Kasumi-1 (cell line): ENCODE data around the gene ARHGEF9.

Experiments used
- DNase-seq, 2 experiments: peaks; one replicate each; lab custom pipeline; 2025; lab: John Stamatoyannopoulos, UW

The ARHGEF9 gene

DNA sequence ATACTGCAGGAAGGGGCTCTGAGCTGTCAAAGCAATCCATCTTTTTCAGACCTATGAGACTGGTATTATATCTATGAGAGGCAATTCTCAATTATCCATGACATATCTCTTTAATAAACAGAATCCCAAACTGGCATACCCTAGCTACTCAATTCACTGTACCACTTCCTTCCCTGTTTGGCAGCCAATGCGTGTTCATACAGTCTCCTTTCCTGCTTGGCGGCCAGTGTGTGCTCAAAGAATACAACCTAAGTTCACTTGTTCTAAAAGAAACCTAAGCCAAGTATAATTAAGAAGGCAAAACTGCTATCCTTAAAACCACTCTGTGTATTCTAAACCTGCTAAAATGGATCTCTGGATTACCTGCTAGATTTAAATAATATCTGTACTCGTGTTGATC, 38.3 kb downstream of the ARHGEF9 start:
- peak; percentile 35 to 51 for DNase-seq

DNA sequence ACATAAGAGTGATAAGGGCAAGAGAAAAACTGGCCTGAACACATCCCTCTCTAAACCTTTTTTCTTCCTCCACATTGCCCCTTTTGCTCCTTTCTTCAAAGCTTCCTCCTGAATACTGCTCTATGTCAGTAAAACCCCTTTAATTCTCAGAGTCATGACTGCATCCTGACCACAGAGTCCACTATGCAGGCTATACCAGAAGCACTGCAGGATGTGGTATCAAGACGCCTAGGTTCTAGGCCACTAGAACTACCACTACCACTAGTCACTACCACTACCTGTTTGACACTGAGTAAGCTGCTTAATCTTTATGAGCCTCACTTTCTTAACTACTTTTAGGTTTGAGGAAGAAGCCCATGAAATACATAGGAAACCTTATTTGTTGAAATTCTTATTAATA, 38.7 kb downstream of the ARHGEF9 start:
- DNase-seq: peak; percentile 2 to 9

DNA sequence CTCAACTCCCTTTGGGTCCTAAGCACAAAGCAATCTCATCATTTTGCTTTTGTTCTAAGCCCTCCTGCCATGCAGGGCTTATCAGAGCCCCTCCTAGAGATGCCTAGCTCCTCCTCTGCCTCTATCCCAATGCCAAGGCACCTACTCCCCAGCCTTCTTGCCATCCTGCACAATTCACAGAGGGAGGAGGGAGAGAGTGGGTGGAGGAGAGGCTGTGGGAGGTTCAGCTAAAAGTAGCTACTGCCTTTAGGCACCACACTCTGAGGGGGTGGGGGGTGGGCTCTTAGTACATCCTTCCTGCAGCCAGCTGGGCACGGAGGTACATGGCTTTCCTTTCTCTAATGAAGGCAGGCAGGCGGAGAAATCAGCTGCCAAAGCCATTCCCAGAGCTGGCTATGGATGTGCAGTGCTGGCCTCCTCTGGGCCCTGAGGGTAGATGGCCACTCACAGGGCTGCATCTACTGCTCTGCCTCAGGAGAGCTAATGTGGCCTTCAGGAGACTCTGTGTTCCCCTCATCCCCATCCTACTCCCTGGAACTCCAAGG, 40.1 kb downstream of the ARHGEF9 start:
- DNase-seq: no peak

DNA sequence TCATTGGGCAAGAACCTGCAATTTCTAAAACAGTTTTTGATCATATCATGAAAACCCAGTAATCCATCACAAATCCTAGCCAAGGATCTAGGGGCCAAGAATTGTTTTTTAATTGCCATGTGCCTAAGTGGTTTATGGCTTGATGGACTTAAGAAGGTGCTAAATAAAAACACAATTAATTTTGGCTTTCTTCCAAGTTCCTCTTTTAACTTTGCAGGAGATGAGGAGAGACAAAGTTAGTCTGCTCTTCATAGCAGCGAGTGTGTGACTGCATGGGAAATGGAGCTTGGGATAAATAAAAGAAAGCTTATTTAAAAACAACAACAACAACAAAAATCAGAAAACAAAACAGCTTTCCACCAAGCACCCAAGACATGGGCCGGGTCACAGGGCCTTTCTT, 41.4 kb downstream of the ARHGEF9 start:
- DNase-seq: peak; percentile 1 to 13

DNA sequence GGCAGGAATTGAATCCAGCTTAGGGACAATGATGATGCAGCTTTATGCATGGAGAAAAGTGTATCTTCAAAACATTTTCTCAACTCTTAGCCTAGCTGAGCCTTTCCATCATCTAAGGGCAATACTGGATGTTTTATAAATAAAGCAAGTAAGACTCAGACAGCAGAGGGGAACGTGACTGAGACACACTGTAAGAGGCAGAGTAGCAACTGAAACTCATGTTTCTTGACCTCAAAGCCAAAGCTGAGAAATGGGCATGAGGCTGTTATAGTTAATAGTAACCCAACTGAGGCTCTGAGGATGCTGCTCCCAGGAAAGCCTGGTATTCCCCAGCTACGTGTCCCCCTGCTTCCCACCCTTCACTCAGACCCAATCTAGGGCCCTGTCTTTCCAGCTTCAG, 44.6 kb downstream of the ARHGEF9 start:
- no peak for DNase-seq

DNA sequence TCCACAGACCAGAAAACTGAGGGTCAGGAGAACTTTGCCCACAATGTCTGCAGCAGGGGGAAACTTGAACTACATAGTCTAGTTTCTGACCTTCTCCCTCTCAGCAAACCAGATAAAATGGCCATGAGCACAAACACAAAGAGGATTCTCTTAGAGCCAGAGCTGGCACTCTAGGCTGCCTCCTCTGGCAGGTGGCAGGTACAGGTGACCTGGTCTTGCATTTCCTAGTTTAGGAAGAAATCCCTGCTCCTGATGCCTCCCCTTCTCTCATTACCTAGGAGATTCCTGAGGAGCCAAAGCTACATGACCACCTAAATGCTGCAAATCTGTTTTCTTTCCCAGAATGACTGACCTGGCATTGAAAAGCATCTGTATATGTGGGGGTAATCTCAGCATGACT, 45.1 kb downstream of the ARHGEF9 start:
- DNase-seq: no peak

DNA sequence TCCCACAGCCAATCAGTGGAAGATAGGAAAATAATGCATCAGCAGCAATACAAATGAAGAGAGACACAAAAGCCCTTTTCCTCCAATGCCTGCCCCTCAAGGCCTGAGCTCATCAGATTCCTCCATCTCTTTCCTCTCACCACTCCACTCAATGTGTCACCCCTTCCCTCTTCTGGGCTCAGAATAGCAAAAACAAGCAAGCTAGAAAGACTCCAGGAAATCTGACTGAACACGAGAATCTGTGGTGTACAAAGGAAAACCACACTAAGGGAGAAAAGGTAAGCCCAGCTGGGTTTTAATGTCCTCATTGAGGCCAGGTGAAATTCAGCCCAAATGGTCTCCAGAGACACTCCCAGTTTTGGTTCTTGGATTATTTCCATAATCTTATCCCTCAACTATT, 46.3 kb downstream of the ARHGEF9 start:
- DNase-seq: no peak

DNA sequence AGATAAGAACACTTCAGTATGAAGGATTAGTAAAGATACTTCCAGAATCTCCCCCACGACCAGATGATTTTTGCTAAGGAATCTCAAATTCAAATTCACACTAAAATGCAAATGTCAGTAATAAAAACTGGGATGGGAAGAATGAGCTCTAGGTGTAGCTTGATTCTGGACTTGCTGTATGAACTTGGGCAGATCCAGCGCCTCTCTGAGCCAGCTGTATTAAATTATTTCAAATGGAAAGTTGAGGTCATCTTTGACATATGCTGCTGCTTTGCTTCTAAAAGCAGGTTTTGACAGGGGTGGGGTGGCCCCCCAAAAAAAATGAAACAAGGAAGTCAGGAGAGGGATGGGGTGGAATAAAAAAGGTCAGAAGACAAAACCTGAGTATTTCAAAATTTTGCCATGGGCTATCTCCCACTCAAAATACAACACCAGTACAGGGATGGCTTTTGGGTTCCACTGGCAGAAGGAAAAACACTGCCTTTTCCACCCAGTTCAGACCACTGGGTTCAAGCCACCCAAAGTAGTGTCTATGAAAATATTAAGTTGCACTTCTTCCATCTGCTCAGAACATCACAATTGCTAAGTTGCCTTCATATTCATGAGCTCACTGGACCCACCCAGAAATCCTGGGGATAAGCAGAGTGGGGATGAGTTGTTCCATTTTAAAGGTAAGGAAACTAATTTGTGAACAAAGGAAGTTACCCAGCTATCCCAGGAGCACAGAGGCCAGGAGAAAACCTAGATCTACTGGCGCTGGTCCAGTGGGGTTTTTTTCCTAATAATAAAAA, 47.7 kb downstream of the ARHGEF9 start:
- DNase-seq: no peak

DNA sequence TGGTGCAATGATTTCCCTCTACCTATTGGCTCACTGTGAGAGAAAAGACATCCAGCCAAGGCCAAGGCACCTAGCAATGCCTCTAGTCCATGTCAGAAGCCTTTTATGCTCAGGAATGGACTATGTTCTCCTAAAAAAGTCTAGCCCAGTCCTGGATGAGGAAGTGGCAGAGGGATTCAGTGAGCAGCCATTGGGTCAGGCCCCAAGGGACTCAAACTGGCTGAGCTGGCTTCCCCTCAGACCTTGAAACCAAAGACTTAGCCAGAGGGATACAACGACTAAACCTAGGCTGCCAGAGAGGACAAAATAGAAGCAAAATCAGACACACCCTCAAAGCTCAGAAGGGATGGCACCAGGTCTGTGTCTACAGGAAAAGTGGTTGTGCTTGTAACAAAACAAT, 49.1 kb downstream of the ARHGEF9 start:
- no peak for DNase-seq

DNA sequence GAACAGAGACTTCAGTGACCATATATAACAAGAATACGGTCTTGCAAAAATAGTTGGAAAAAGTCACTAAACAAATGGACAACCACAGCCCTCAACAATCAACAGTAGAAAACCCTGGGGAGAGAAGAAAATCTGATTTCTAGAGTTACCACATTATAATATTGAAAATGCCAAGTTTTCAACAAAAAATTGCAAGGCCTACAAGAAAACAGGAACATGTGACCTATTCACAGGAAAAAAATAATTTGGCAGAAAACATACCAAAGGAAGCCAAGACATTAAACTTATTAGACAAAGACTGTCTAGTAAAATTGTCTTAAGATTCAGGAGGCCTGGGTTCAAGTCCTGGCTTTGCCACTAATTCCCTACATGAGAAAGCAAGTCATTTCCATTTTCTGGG, 64.7 kb downstream of the ARHGEF9 start:
- DNase-seq: no peak

DNA sequence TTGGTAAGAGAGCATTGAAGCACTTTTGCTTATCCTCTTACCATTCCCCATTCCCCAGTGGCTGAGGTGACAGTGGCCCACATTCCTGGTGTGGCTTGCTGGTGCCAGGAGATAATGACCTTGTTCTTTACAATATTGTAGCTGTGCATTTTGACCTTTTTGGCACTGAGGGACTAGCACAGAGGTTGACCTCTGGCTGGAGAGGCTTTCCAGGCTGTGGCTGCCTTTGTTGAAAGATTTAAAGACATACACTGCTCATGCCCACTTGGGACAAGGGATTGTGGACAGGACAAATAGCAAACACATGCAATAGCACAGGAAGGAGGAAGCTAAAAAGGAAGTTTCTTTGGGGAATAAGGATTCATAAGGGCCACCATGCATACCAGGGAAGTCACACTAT, 65.4 kb downstream of the ARHGEF9 start:
- no peak for DNase-seq

DNA sequence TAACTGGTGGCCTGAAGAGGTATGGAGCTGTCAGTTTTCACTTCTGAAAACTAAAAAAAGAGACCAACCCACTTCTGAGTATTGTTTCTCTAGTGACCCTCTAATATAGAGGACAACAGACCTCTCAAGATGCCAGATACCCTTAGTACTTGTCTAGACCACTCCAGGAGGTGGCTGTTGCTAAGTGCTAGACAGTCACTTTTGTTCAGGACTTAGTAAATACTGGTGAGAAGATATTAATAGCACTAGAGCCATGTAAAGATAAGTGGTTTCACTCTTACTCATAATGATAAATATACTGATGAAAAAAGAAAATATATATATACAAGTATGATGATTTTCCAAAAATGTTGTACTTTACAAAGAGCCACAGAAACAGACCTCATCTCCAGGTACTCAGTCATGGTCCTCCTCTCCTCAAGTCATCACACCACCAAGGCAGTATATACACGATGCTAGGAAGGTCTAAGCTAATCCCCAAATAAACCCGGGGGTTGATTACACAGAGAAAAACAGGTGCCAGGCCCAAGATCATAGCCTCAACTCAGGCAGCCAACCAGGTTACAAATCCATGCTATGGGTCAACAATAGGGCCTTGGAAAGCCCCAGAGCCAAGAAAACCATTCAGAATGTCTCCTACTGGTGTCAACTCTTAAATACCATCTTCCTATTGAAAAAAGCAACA, 66.9 kb downstream of the ARHGEF9 start:
- no peak for DNase-seq

DNA sequence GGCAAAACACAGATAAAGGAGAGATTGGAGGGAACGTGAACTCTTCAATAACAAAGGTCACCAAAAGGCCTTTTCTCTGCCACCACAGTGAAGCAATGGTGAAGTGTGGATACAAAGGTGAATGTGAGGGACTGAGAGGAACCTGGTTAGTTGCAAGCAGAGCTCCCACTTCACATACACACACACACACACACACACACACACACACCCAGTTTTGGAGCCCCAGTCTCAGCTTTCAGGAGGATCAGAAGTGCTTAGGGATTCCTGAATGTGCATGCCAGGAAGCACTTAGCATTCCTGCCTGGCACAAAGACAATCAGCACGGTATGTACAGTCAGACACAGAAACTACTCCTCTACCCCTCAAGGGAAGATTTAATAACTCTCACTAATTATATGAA, 71.5 kb downstream of the ARHGEF9 start:
- no peak for DNase-seq

DNA sequence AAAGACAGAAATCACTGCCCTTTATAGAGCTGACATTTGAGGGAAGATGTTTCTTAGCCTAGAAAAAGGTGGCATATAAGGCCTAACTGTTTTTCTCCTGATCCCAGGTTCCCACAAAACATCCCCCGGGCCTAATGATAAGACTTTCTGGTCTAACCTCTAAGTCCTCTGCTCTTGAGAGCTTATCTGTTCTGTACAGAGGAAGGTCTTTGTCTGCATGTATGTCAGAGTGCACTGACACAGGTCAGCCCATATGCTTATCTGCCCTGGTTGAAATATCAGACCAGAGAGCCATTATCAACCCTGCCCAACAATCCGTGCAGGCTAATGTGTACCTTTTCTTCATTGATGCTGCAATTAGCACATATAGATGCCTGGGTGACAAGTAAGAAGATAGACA, 76.2 kb downstream of the ARHGEF9 start:
- no peak for DNase-seq

DNA sequence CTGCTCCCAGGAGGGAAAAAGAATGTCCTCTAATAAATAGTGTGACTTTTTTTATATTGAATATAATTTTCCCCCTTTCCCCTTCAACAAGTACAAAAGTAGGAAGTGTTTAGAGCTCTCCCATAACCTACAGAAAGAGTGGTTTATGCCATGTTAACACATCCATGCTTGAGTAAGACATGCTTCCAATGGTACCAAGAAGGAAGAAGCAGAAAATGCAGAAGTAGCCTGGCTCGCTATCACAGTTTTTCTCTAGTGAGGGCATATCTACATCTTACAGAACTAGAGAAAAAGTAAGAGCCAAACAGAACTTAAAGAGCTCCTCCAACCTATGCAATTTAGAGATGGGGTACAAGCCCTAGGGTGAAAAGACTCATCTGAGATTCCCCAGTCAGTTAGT, 82.5 kb downstream of the ARHGEF9 start:
- DNase-seq: no peak

DNA sequence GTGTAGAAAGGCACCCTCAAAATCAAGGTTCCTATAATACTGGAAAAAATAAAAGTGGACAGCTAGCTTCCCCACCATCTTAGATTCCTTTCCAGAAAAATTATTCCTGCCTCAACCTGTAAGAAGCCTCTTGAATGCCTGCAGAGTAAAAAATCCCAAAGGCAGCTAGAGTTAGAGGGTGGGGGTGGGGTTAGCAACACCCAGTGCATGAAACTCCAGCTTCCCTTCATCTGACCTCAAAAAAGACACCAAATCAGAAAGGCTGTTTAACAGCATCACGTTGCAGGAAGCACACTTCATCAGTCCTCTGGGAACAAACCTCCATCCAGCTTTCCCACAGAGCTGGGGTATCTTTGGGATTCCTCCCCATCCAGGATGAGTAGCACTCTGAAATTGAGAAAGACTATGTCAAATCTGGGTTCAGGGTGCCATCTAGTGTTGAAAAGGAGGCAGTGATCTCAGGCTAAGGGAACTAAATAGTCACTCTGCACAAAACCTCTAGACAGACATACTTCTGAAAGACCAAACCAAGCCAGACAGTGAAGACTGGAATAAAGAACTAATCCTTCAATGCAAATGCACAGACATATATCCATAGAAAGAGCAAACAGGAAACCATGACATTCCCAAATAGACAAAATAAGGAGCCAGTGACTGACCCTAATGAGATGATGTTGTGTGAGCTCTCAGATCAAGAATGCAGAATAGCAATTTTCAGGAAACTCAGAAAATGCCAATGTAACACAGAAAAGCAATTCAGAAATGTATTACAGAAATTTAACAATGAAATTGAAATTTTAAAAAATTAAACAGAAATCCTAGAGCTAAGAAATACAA, 97.9 kb downstream of the ARHGEF9 start:
- peak; percentile 37 to 65 for DNase-seq

DNA sequence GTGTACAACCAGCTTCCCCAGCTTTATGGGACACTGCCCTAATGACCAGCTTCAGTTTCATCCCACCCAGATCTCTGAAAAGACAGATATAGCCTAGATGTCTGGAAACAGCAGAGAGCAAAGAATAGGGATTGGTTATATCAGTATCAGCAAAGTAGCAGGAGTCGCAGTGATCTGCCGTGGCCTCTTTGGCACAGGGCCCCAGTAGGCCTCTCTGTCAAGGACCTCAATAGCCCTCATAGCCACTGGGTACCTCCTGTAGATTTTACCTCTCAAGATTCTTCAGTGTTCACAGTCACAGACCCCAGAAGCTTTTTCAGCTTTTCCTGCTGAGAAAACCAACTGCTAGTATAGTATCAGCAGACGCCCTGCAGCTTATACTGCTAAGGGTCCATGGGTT, 104.6 kb downstream of the ARHGEF9 start:
- DNase-seq: no peak

DNA sequence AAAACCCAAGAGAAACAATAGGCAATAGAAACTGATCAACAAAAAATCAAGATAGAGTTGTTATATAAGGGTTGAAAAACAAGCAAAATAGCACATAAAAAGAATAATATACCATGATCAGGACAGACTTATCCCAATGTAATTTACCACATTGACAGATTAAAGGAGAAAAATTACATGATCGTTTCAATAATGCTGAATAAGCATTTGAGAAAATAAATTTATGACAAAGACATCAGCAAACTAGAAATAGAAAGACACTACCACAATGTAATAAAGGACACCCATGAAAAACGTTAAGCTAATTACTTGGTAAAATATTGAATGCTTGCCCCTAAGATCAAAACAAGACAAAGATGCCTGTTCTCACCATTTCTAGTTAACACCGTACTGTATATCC, 105.6 kb downstream of the ARHGEF9 start:
- no peak for DNase-seq

DNA sequence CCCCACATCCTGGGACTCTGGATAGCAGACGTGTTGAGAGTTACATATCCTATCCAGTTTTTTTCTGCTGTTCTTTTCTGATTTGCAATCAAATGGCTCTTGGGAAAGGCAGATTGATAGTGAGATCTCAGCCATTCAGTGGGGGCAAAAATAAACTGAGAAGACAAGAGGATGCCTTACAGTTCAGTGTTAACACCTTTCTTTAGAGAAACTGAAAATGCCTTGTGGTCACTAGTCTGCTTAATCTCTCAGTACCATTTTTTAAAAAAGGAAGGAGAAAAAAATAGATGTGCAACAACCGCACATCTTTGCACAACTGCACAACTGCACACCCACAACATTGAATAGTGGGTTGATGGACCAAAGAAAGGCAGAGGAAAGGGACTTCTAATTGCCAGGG, 109.3 kb downstream of the ARHGEF9 start:
- no peak for DNase-seq

DNA sequence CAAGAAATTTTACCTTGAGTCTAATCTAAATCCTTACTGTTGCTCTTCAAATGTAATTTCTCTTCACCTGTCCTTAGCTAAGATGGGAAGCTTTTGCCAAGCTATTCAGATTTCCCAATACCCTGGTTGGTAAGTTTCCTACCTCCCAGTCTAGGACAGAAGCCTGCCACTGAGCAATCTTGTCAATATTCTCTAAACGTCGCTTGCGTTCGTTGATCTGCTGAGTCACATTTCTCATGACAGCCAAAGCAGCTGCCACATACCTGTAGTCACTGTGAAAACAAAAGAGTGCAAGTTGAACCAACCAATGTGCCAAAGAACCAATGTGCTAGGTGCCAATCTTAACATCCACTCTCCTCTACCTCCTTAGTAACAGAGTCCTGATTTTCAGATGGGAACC, 111.1 kb downstream of the ARHGEF9 start:
- DNase-seq: no peak

DNA sequence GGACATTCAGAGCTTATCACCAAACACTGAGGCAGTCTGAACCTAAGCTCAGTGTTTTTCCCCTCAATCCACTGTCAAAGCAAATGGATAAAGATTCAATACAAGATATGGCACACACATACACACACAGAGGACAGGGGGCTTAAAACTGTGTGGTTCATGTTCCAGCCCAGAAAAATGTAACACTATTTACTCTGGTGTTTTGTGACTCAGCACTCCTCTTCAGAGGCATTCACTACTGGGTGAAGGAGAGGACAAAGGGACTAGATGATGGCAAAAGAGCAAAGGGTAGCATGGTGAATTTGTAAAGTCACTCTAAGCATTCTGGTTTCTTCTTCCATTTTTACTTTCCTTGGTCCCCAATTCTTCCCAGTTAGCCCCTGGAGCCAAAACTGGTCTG, 120.3 kb downstream of the ARHGEF9 start:
- no peak for DNase-seq

DNA sequence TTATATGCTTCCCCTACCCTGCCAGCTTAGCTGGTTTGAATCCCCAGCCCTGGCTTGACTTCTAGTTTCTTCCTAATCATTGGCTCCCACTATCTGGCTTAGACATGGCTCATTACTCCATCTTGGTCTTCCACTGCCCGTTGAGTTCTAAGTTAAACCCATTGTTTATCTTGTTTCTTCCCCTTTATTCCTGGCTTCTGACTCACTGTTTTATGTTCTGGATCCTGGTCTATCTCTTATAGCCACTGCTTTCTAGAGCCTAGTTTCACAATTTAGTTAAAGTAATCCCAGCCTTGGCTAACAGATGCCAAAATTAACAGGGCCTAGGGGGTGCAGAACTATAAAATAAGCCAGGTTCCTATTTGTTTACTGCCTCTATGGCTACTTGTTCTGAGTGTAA, 120.9 kb downstream of the ARHGEF9 start:
- no peak for DNase-seq

DNA sequence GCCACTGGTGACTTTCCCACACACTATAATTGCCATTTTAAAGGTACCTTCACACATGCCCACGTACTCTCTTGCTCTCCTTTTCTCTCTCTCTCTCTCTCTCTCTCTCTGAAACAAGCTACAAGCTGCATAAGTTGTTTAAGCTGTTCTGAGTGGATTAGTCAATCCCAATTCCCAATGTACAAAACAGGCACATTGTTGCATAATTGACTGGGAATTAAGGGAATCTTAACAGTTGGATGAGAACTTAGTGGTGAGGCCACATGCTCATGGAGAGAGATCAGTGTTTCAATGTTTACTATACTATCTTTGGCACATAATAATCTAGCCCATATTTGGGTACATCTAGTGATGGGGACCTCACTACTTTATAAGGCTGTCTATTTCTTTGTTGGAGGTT, 123.3 kb downstream of the ARHGEF9 start:
- DNase-seq: no peak
